ENCODE measurements around the gene PDCD6IP.

PDCD6IP gene

DNA sequence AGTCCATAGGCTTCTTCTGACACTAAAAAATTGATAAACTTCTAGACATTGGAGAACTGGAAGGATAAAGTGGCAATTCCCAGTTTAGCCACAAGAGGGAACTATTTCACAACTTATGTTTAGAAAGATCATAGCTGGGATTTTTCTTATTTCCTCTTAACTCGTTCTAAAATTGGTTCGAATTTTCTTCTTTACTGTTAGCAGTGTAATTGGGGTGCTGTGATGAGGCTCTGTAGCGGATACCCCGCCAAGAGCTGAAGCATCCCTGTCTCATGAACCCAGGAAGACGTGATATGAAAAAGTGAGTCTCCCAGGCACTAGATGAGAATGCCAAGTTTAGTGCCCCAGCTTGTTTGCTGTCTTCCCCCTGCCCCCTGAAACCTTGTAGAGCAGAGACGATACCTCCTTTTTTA, 85.1 kb downstream of the PDCD6IP start:
- Histone ChIP-seq H3K18ac (ENCODE audit: low read length) (no peak overlapping the region), H3K4ac (ENCODE audit: low read depth, low read length) (no peak overlapping the region), H3K4me2 (ENCODE audit: low read length) (no peak overlapping the region), H4K8ac (ENCODE audit: low read depth, low read length) (no peak overlapping the region), H3K4me1 (ENCODE audit: control insufficient read depth, low read depth, low read length) (no peaks in the 10 kb centered on the region), H3K36me3 (ENCODE audit: control insufficient read depth, insufficient read depth, low read length) (no peaks in the 10 kb centered on the region), H3K9ac (ENCODE audit: low read length) (no peak overlapping the region), H3K23ac (ENCODE audit: low read length) (no peak overlapping the region), H2BK120ac (ENCODE audit: low read depth, low read length) (no peak overlapping the region), H2AK5ac (ENCODE audit: low read length) (no peak overlapping the region), H3K56ac (ENCODE audit: low read length) (peak overlapping the region; percentile 35), H3K4me3 (ENCODE audit: low read length) (no peak overlapping the region), H2BK5ac (ENCODE audit: low read length) (no peak overlapping the region), H2BK15ac (replicated peaks; ENCODE audit: low read depth) (no peak overlapping the region), H3K79me1 (ENCODE audit: low read length) (no peaks in the 10 kb centered on the region), H4K5ac (ENCODE audit: low read length) (no peak overlapping the region), H3K27ac (ENCODE audit: low read depth, low read length) (no peak overlapping the region), H3K27me3 (ENCODE audit: insufficient read depth, low read length, poor library complexity) (no peaks in the 10 kb centered on the region), H3K79me2 (ENCODE audit: control insufficient read depth, insufficient read depth, low read length) (no peaks in the 10 kb centered on the region)
- WGBS (ENCODE audit: extremely low coverage, insufficient coverage, low lambda C conversion rate): no CpG with 5 or more reads among the region's 6 CpGs
- no peak for DNase-seq

DNA sequence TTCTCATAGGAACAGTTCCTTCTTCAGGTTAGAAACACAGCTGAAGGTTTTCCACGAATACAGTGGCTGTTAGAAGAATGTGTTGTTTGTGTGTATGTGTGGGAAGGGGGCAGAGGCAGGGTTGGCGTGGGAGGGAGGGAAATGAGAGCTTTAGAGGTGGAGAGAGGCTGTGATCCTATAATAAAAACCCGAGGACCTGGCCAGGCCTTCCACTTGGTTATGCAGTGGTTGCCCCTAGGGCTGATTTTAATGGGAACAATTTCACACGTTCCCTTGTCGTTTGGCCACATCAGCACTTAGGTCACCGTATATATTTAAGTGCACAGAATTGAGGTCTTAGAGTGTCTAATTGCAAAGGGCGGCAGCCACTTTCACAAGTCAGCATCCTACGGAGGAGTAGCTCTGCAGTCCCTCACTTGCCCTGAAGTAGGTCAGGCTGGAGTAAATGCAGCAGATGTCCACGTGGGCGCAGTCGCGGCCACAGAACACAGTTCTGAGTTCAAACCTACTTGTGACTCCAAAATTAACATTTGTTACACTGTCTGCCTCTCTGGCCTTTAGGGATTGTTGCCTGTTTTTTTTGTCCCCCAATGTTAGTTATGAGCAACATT, 85.6 kb downstream of the PDCD6IP start:
- no peak overlapping the region for H2BK120ac ChIP-seq (ENCODE audit: low read depth, low read length)
- H3K27ac ChIP-seq (ENCODE audit: low read depth, low read length): no peak overlapping the region
- no peaks in the 10 kb centered on the region for H3K4me1 ChIP-seq (ENCODE audit: control insufficient read depth, low read depth, low read length)
- H3K56ac ChIP-seq (ENCODE audit: low read length): no peak overlapping the region
- no peak overlapping the region for H3K4me3 ChIP-seq (ENCODE audit: low read length)
- H2AK5ac ChIP-seq (ENCODE audit: low read length): no peak overlapping the region
- no peak overlapping the region for H4K5ac ChIP-seq (ENCODE audit: low read length)
- H3K23ac ChIP-seq (ENCODE audit: low read length): no peak overlapping the region
- no peak overlapping the region for H4K8ac ChIP-seq (ENCODE audit: low read depth, low read length)
- no peak overlapping the region for H3K9ac ChIP-seq (ENCODE audit: low read length)
- H3K36me3 ChIP-seq (ENCODE audit: control insufficient read depth, insufficient read depth, low read length): no peaks in the 10 kb centered on the region
- H3K18ac ChIP-seq (ENCODE audit: low read length): no peak overlapping the region
- DNase-seq: peak; percentile 32
- no peaks in the 10 kb centered on the region for H3K79me2 ChIP-seq (ENCODE audit: control insufficient read depth, insufficient read depth, low read length)
- no peak overlapping the region for H3K4me2 ChIP-seq (ENCODE audit: low read length)
- H3K27me3 ChIP-seq (ENCODE audit: insufficient read depth, low read length, poor library complexity): no peaks in the 10 kb centered on the region
- H2BK15ac ChIP-seq (replicated peaks; ENCODE audit: low read depth): no peak overlapping the region
- no peaks in the 10 kb centered on the region for H3K79me1 ChIP-seq (ENCODE audit: low read length)
- no peak overlapping the region for H2BK5ac ChIP-seq (ENCODE audit: low read length)
- WGBS (ENCODE audit: extremely low coverage, insufficient coverage, low lambda C conversion rate): no CpG with 5 or more reads among the region's 12 CpGs
- no peak overlapping the region for H3K4ac ChIP-seq (ENCODE audit: low read depth, low read length)

DNA sequence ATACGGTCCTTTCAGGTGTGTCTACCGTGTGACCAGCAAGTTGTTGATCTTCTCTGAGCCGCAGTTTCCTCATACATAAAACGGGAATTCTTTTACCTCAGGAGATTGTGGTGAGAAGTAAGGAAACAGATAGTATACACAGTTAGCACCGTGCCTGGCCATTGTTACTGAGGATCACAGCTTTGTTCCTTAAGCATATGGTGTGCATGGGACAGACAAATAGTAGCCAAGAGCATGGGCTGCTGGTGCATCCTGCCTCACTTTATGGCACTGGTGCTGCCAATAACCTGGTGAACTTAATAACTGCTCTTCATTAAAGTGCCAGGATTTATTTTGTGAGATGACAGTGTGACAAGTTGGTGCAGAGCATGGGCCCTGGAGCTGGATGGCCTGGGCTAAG, 86.3 kb downstream of the PDCD6IP start:
- Histone ChIP-seq H4K8ac (ENCODE audit: low read depth, low read length) (no peak overlapping the region), H2BK15ac (replicated peaks; ENCODE audit: low read depth) (no peak overlapping the region), H2BK120ac (ENCODE audit: low read depth, low read length) (no peak overlapping the region), H3K4me3 (ENCODE audit: low read length) (no peak overlapping the region), H3K23ac (ENCODE audit: low read length) (no peak overlapping the region), H4K5ac (ENCODE audit: low read length) (no peak overlapping the region), H3K4me2 (ENCODE audit: low read length) (no peak overlapping the region), H3K36me3 (ENCODE audit: control insufficient read depth, insufficient read depth, low read length) (no peaks in the 10 kb centered on the region), H3K27me3 (ENCODE audit: insufficient read depth, low read length, poor library complexity) (no peaks in the 10 kb centered on the region), H3K79me1 (ENCODE audit: low read length) (no peaks in the 10 kb centered on the region), H2AK5ac (ENCODE audit: low read length) (no peak overlapping the region), H3K27ac (ENCODE audit: low read depth, low read length) (no peak overlapping the region), H3K4me1 (ENCODE audit: control insufficient read depth, low read depth, low read length) (no peaks in the 10 kb centered on the region), H2BK5ac (ENCODE audit: low read length) (no peak overlapping the region), H3K79me2 (ENCODE audit: control insufficient read depth, insufficient read depth, low read length) (no peaks in the 10 kb centered on the region), H3K9ac (ENCODE audit: low read length) (no peak overlapping the region), H3K56ac (ENCODE audit: low read length) (no peak overlapping the region), H3K18ac (ENCODE audit: low read length) (no peak overlapping the region), H3K4ac (ENCODE audit: low read depth, low read length) (no peak overlapping the region)
- DNase-seq: no peak
- no CpG with 5 or more reads among the region's 5 CpGs for WGBS (ENCODE audit: extremely low coverage, insufficient coverage, low lambda C conversion rate)

DNA sequence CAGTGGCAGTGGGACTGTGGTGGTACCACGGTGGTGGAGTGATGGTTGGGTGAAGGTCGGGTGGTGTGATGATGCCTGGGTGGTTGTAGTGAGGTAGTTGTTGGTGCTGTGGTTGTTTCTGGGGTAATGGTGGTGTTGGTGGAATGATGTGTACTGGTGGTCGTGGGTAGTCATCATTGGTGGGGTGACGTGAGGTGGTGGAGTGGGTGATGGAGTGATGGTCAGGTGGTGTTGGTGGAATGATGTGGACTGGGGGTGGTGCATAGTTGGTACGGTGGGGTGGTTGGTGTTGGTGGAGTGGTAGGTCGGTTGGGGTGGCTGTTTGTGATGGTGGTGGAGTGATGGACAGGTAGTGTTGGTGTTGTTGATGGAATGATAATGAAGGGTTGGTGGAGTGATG, 87.1 kb downstream of the PDCD6IP start:
- no peak overlapping the region for H2BK120ac ChIP-seq (ENCODE audit: low read depth, low read length)
- H4K8ac ChIP-seq (ENCODE audit: low read depth, low read length): no peak overlapping the region
- no peak overlapping the region for H3K27ac ChIP-seq (ENCODE audit: low read depth, low read length)
- H3K4ac ChIP-seq (ENCODE audit: low read depth, low read length): no peak overlapping the region
- no peak overlapping the region for H2AK5ac ChIP-seq (ENCODE audit: low read length)
- H3K9ac ChIP-seq (ENCODE audit: low read length): no peak overlapping the region
- no peak overlapping the region for H3K56ac ChIP-seq (ENCODE audit: low read length)
- WGBS (ENCODE audit: extremely low coverage, insufficient coverage, low lambda C conversion rate): no CpG with 5 or more reads among the region's 6 CpGs
- no peaks in the 10 kb centered on the region for H3K36me3 ChIP-seq (ENCODE audit: control insufficient read depth, insufficient read depth, low read length)
- DNase-seq: no peak
- no peak overlapping the region for H4K5ac ChIP-seq (ENCODE audit: low read length)
- H3K4me3 ChIP-seq (ENCODE audit: low read length): no peak overlapping the region
- no peak overlapping the region for H3K23ac ChIP-seq (ENCODE audit: low read length)
- H2BK5ac ChIP-seq (ENCODE audit: low read length): no peak overlapping the region
- H3K4me2 ChIP-seq (ENCODE audit: low read length): no peak overlapping the region
- H2BK15ac ChIP-seq (replicated peaks; ENCODE audit: low read depth): no peak overlapping the region
- no peaks in the 10 kb centered on the region for H3K79me1 ChIP-seq (ENCODE audit: low read length)
- H3K79me2 ChIP-seq (ENCODE audit: control insufficient read depth, insufficient read depth, low read length): no peaks in the 10 kb centered on the region
- no peaks in the 10 kb centered on the region for H3K4me1 ChIP-seq (ENCODE audit: control insufficient read depth, low read depth, low read length)
- H3K18ac ChIP-seq (ENCODE audit: low read length): no peak overlapping the region
- H3K27me3 ChIP-seq (ENCODE audit: insufficient read depth, low read length, poor library complexity): no peaks in the 10 kb centered on the region

DNA sequence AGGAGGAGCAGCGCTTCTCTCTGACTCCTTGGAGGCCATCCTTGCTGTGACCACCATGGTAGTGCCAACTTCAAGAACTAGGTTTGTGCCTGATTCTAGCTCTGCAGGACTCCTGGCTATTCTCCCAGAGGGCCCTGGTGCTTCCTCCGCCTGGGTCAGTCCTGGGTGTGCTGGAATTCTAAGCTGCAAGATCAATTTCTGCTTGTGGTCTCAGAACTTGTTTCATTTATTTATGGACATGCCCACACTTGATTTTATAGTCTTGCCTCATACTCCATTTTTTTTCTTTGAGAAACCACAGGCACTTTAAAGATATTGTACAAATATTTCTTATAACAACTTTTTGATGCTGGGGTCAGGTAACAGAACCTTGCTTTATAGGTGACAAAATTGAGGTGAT, 87.6 kb downstream of the PDCD6IP start:
- H3K23ac ChIP-seq (ENCODE audit: low read length): no peak overlapping the region
- H3K36me3 ChIP-seq (ENCODE audit: control insufficient read depth, insufficient read depth, low read length): no peaks in the 10 kb centered on the region
- H3K27ac ChIP-seq (ENCODE audit: low read depth, low read length): no peak overlapping the region
- H4K5ac ChIP-seq (ENCODE audit: low read length): no peak overlapping the region
- H3K79me1 ChIP-seq (ENCODE audit: low read length): no peaks in the 10 kb centered on the region
- WGBS (ENCODE audit: extremely low coverage, insufficient coverage, low lambda C conversion rate): no CpG with 5 or more reads among the region's 2 CpGs
- H3K56ac ChIP-seq (ENCODE audit: low read length): no peak overlapping the region
- no peak overlapping the region for H2BK120ac ChIP-seq (ENCODE audit: low read depth, low read length)
- H2BK15ac ChIP-seq (replicated peaks; ENCODE audit: low read depth): no peak overlapping the region
- H2AK5ac ChIP-seq (ENCODE audit: low read length): no peak overlapping the region
- H3K27me3 ChIP-seq (ENCODE audit: insufficient read depth, low read length, poor library complexity): no peaks in the 10 kb centered on the region
- no peak for DNase-seq
- H3K4me1 ChIP-seq (ENCODE audit: control insufficient read depth, low read depth, low read length): no peaks in the 10 kb centered on the region
- no peak overlapping the region for H3K4me3 ChIP-seq (ENCODE audit: low read length)
- no peaks in the 10 kb centered on the region for H3K79me2 ChIP-seq (ENCODE audit: control insufficient read depth, insufficient read depth, low read length)
- no peak overlapping the region for H3K4me2 ChIP-seq (ENCODE audit: low read length)
- H2BK5ac ChIP-seq (ENCODE audit: low read length): no peak overlapping the region
- no peak overlapping the region for H3K18ac ChIP-seq (ENCODE audit: low read length)
- no peak overlapping the region for H3K9ac ChIP-seq (ENCODE audit: low read length)
- H3K4ac ChIP-seq (ENCODE audit: low read depth, low read length): no peak overlapping the region
- H4K8ac ChIP-seq (ENCODE audit: low read depth, low read length): no peak overlapping the region

DNA sequence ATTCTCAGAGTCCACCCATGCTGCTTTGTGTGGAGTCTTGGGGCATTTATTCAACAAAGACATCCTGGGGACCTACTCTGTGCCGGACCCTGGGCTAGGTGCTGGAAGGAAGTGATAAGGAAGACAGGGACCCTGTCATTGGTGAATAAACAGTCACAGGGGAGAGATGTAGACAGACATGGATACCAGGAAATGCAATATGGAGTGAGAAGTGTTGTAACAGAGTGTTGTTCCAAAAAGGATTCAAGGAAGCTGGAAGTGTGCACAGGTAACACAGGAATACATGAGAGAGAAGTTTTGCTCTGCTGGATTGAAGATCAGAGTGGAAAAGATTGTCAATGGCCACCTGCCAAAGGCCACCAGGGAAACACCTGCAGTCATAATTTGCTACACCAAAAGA, 89.0 kb downstream of the PDCD6IP start:
- Histone ChIP-seq H3K4me1 (ENCODE audit: control insufficient read depth, low read depth, low read length) (no peaks in the 10 kb centered on the region), H2BK120ac (ENCODE audit: low read depth, low read length) (no peak overlapping the region), H3K56ac (ENCODE audit: low read length) (no peak overlapping the region), H3K18ac (ENCODE audit: low read length) (no peak overlapping the region), H3K79me1 (ENCODE audit: low read length) (no peaks in the 10 kb centered on the region), H3K4ac (ENCODE audit: low read depth, low read length) (no peak overlapping the region), H3K36me3 (ENCODE audit: control insufficient read depth, insufficient read depth, low read length) (no peaks in the 10 kb centered on the region), H3K4me3 (ENCODE audit: low read length) (no peak overlapping the region), H4K5ac (ENCODE audit: low read length) (no peak overlapping the region), H4K8ac (ENCODE audit: low read depth, low read length) (no peak overlapping the region), H3K23ac (ENCODE audit: low read length) (no peak overlapping the region), H3K4me2 (ENCODE audit: low read length) (no peak overlapping the region), H2AK5ac (ENCODE audit: low read length) (no peak overlapping the region), H3K27me3 (ENCODE audit: insufficient read depth, low read length, poor library complexity) (no peaks in the 10 kb centered on the region), H2BK15ac (replicated peaks; ENCODE audit: low read depth) (no peak overlapping the region), H3K27ac (ENCODE audit: low read depth, low read length) (no peak overlapping the region), H3K79me2 (ENCODE audit: control insufficient read depth, insufficient read depth, low read length) (no peaks in the 10 kb centered on the region), H3K9ac (ENCODE audit: low read length) (no peak overlapping the region), H2BK5ac (ENCODE audit: low read length) (no peak overlapping the region)
- DNase-seq: no peak
- no CpG with 5 or more reads among the region's 1 CpG for WGBS (ENCODE audit: extremely low coverage, insufficient coverage, low lambda C conversion rate)

Data from mesendoderm (in vitro differentiated cells).